ENCODE measurements around the gene PLCD4. TPM values are rescaled to one million over a fixed set of nuclear protein-coding genes. Genes with fewer than 3 reads are reported as not detected.

PLCD4 gene
- total and polyA plus RNA-seq, 2 of the 8 experiments (the other 6 are each of a cell fraction or from before 2014, with no cell fraction given), result 0.21 to 0.50 TPM

DNA sequence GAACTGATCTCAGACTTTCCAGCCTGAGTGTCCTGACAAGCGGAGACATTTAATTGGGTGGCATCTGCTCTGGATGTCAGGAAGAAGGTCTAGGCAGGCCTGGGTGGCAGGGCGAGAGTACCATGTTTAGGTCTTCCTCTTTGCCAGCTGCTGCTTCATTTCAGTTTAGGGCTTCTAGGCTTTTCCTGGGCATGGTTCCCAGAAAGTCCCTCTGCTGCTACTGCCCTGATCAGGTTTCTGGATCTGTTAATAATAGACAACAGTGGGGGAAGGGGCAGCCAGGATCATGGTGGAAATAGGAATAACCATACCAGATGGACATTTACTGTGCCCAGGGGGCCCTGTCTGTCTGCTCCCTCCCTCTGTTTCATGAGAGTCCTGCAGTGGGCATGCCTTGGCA is 2.3 kb upstream of the PLCD4 start (continued):
- TF ChIP-seq, protein P1, sequence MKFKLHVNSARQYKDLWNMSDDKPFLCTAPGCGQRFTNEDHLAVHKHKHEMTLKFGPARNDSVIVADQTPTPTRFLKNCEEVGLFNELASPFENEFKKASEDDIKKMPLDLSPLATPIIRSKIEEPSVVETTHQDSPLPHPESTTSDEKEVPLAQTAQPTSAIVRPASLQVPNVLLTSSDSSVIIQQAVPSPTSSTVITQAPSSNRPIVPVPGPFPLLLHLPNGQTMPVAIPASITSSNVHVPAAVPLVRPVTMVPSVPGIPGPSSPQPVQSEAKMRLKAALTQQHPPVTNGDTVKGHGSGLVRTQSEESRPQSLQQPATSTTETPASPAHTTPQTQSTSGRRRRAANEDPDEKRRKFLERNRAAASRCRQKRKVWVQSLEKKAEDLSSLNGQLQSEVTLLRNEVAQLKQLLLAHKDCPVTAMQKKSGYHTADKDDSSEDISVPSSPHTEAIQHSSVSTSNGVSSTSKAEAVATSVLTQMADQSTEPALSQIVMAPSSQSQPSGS (IDR thresholded peaks at IDR 0.05; ENCODE audit: low read length), result no peak
- TF ChIP-seq RBBP5 (IDR thresholded peaks at IDR 0.05; ENCODE audit: borderline replicate concordance, low read depth, low read length) (no peak), SAP30 (IDR thresholded peaks at IDR 0.05; ENCODE audit: insufficient read depth, insufficient replicate concordance, low read length) (no peak), KDM5A (IDR thresholded peaks at IDR 0.05; ENCODE audit: low read length) (no peak), TAF1 (IDR thresholded peaks at IDR 0.05; ENCODE audit: low read depth, low read length) (no peak), HDAC6 (IDR thresholded peaks at IDR 0.05; ENCODE audit: low read depth, low read length) (no peak), RFX5 (IDR thresholded peaks at IDR 0.05; ENCODE audit: borderline replicate concordance, low read depth, low read length) (no peak)
